Effector memory CD4-positive, alpha-beta T cell (primary cell): ENCODE results near the gene GOLT1A.
A peak's percentile ranks its signal among the peaks of the same experiment; 100 is the strongest.

Experiments
- DNase-seq, 3 donors: peaks; one replicate each; pipeline ENCODE4 v3.0.0-alpha.2; 2020
- H3K27ac ChIP-seq: 2 replicates; pipeline ENCODE4 v1.7.0; 2013; ENCODE audit warnings: mild to moderate bottlenecking, low read length, moderate library complexity; ENCODE audit not compliant: insufficient read depth, poor library complexity, severe bottlenecking
- H3K27me3 ChIP-seq: replicated peaks from 2 replicates; pipeline ENCODE4 v1.7.0; 2013; ENCODE audit warnings: mild to moderate bottlenecking, low read length; ENCODE audit not compliant: insufficient read depth, control insufficient read depth, poor library complexity, severe bottlenecking
- H3K36me3 ChIP-seq: 2 replicates; pipeline ENCODE4 v1.7.0; 2013; ENCODE audit warnings: mild to moderate bottlenecking, low read length, moderate library complexity; ENCODE audit not compliant: control insufficient read depth, insufficient read depth
- H3K4me1 ChIP-seq: 2 replicates; pipeline ENCODE4 v1.7.0; 2013; ENCODE audit warnings: low read length, mild to moderate bottlenecking; ENCODE audit not compliant: control insufficient read depth, insufficient read depth, poor library complexity, severe bottlenecking
- H3K4me3 ChIP-seq: 2 replicates; pipeline ENCODE4 v1.7.0; 2013; ENCODE audit warnings: low read length, low read depth, mild to moderate bottlenecking; ENCODE audit not compliant: insufficient read depth, poor library complexity, severe bottlenecking
- H3K9me3 ChIP-seq: 2 replicates; pipeline ENCODE4 v1.7.0; 2013; ENCODE audit warnings: mild to moderate bottlenecking, low read length, moderate library complexity; ENCODE audit not compliant: control insufficient read depth

GOLT1A gene

DNA sequence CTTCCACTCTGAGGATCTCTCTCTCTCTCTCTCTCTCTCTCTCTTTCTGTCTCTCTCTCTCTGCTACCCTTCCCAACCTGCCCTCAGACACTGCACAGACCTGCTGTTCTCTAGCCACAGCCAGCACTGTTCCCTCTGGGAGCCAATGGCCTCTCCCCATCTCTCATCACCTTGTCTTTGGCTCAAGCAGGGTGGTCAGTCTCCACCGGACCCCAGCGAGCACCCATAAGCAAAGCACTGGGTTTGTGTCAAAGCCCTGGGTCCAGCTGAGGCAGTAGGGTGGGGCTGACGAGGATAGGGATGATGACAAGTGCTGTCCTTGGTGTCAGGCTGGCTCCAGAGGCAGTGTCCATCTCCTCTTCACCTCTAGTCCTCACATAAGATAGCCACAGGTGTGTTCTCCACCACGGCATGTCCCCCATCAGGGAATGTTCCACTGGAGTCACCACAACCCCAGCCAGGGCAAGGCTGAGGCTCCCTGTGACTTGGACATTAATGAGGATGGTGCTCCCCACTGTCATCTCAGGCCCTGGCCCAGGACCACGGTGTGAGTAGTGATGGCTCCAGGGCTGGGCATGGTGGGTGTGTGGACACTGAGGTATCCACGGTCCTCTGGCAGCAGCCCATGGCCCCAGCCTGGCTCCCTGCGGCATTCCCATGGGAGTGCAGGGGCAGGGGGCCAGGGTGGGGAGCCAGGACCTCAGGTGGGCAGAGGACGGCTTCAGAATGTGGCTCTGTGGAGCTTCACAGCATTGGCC lies 8.4 kb upstream of the GOLT1A start:
- Histone ChIP-seq H3K27me3 (no peaks in the 10 kb centered on the region), H3K36me3 (no peaks in the 10 kb centered on the region), H3K4me1 (no peaks in the 10 kb centered on the region), H3K27ac (no peak overlapping the region), H3K9me3 (no peaks in the 10 kb centered on the region), H3K4me3 (no peak overlapping the region)
- no peak for DNase-seq

DNA sequence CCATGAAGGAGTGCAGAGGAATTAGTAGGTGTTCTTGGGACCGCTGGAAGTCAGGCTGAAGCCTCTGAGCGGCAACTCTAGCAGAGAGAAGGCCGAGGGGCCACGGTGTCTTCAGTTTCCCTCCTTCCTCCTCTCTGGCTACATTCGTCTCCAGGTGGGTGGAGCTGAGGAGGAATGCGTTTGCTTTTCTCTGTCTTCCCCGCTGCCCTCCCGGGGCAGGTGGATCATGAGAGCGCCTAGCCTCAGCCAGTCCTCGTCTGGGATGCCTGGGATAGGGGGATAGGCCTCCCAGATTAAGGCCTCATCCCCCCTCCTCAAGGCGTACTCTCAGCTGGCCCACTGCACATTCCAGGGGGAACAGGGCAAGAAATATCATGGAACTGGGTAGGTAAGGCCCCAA lies 7.5 kb upstream of the GOLT1A start:
- no peaks in the 10 kb centered on the region for H3K4me1 ChIP-seq
- H3K9me3 ChIP-seq = no peaks in the 10 kb centered on the region
- H3K4me3 ChIP-seq = no peak overlapping the region
- H3K27ac ChIP-seq = no peak overlapping the region
- no peak for DNase-seq
- H3K27me3 ChIP-seq = no peaks in the 10 kb centered on the region
- no peaks in the 10 kb centered on the region for H3K36me3 ChIP-seq

DNA sequence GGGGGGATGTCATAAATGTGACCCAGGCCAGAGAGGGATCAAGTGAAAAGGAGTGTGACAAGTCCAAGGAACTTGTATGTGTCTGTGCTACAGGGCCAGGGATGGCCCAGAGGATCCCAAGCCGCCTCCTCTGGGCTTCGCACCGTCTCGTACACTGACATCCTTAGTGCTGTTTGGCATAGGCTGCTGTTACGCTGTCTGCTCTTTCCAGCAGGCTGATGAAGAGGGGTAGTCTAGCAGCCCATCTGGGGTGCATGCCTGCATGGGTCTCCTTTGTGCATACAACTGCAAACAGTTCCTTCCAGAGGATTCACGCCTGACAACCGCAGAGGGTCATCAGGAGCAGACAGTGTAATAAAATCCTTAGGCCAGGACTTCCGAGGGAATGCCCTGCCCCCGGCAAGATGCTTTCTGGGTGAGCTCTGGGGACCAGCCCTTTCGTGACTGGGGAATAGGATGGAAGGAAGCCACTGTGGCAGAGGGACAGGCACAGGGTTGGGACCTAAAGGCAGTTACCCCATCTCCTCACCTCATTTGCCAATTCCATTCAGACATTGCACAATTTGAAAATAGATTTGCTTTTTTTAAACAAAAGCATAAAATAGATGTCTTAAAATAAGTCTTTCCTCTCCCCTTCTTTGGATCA lies 6.3 kb upstream of the GOLT1A start:
- no peaks in the 10 kb centered on the region for H3K27me3 ChIP-seq

DNA sequence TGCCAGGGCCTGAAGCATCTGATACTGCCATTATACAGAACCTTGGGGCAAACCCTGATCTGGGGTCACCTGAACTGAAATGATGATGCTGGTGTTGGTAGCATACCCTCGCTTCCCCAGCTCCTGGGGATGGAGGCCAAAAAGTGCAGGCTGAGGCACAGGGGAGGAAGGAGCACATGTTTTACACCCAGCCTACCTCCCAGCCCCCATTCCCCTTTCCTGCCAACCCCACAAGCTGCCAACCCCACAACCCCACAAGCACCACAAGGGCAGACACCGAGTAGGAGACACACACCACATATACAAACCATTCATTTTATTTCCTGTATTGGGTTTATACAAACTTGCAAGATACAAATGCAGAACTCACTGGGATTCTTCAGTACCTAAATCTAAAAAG lies 4.8 kb upstream of the GOLT1A start:
- no peak overlapping the region for H3K27ac ChIP-seq
- no peaks in the 10 kb centered on the region for H3K36me3 ChIP-seq
- H3K4me3 ChIP-seq = no peak overlapping the region
- DNase-seq = no peak
- no peaks in the 10 kb centered on the region for H3K27me3 ChIP-seq
- H3K9me3 ChIP-seq = no peaks in the 10 kb centered on the region
- peaks cover 7% of the 10 kb centered on the region for H3K4me1 ChIP-seq

More for the DNA sequence above, 6.3 kb upstream of the GOLT1A start:
- no peak overlapping the region for H3K4me3 ChIP-seq
- H3K4me1 ChIP-seq = no peaks in the 10 kb centered on the region
- H3K9me3 ChIP-seq = no peaks in the 10 kb centered on the region
- no peak for DNase-seq
- H3K36me3 ChIP-seq = no peaks in the 10 kb centered on the region
- no peak overlapping the region for H3K27ac ChIP-seq

DNA sequence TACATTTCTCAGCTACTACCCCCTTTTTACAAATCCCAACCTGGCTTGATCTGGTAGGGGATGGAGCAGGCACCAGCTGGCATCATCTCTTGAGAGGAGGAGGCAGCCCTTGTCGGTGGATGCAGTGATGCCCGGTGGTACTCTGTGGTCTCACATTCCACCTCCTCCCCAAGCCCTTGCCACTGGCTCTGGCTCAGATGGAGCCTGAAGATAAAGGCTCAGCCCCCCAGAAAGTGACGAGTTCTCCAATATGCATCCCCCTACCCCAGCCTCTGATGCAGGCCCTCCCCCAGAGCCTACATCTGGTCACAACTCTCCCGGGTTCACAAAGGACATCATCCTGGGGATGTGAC lies 3.8 kb upstream of the GOLT1A start:
- DNase-seq = no peak
- no peaks in the 10 kb centered on the region for H3K36me3 ChIP-seq
- no peak overlapping the region for H3K4me3 ChIP-seq
- no peaks in the 10 kb centered on the region for H3K9me3 ChIP-seq
- H3K4me1 ChIP-seq = peaks cover 8% of the 10 kb centered on the region
- H3K27ac ChIP-seq = no peak overlapping the region
- H3K27me3 ChIP-seq = peaks cover 2% of the 10 kb centered on the region

DNA sequence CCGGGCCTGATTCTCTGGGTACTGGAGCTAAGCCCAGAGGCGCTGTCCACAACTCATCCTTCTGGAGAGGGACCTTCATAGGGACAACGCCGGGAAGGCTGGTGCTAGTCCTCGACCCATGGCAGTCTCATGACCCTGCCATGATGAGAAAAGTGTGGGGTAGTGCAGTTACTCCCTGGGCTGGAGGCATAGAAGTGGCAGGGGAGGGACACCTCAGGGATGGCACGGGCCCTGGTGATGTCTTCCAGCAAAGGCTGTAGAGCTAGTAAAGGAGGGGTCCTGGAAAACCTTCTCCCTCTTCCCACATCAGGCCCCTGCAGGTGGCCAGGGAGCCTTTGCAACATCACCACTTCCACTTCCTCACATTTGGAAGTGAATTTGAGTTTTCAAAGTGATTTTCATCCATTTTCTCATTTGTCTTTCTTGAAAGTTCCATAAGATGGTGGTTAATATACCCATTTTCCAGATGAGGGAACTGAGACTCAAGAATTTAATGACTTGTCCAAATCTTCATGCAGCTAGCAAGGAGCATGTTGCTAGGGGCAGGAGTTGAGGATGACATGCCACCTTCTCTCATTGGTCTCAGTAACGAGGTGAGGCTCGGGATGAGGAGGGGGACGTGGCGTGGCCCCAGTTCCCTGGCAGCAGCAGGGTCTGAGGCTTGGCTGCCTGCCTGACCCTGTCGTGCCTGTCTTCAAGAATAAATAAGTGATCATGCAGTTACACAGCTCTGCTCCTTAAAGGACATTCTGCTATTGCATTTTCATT lies 3.3 kb upstream of the GOLT1A start:
- Histone ChIP-seq H3K27ac (no peak overlapping the region), H3K36me3 (no peaks in the 10 kb centered on the region), H3K27me3 (peaks cover 2% of the 10 kb centered on the region), H3K9me3 (no peaks in the 10 kb centered on the region), H3K4me1 (peaks cover 8% of the 10 kb centered on the region), H3K4me3 (no peak overlapping the region)
- no peak for DNase-seq

DNA sequence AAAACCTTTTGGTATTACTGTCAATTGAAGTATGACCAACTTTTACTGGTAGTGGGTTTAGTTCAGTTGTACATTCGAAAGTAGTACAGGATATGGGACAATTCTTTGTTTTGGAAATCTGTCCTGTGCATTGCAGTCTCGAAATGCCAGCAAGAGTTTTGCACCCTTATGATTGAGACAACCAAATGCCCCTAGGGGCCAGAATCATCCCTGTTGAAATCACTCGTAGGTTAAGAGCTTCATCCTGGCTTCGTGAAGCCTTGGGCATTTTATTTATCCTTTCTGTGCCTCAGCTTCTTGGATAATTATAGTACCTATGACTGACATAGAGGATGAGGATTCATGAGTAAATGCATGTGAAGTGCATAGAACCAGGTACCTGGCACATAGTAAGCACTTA lies 2.4 kb upstream of the GOLT1A start:
- DNase-seq = no peak
- Histone ChIP-seq H3K4me1 (peaks cover 8% of the 10 kb centered on the region), H3K9me3 (no peaks in the 10 kb centered on the region), H3K27me3 (peaks cover 2% of the 10 kb centered on the region), H3K4me3 (no peak overlapping the region), H3K27ac (no peak overlapping the region), H3K36me3 (no peaks in the 10 kb centered on the region)

DNA sequence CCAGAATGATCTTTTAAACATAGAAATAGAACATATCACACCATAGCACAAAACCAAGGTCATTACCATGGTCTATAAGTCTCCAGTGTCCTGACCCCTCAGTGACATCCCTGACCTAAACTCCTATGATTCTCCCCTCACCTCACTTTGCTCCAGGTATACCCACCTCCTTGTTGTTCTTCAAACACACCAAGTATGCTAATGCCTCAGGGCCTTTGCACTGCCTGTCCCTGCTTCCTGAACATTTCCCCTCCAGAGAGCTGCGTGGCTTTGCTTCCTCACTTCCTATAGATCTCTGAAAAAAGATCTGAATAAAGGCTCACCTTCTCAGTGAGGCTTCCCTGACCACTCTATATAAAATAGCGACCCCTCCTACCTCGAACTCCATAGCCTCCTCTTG lies 1.1 kb downstream of the GOLT1A start:
- H3K27me3 ChIP-seq = peaks cover 2% of the 10 kb centered on the region
- no peak overlapping the region for H3K27ac ChIP-seq
- H3K36me3 ChIP-seq = no peaks in the 10 kb centered on the region
- no peak for DNase-seq
- H3K4me1 ChIP-seq = peaks cover 8% of the 10 kb centered on the region
- H3K9me3 ChIP-seq = no peaks in the 10 kb centered on the region
- no peak overlapping the region for H3K4me3 ChIP-seq

DNA sequence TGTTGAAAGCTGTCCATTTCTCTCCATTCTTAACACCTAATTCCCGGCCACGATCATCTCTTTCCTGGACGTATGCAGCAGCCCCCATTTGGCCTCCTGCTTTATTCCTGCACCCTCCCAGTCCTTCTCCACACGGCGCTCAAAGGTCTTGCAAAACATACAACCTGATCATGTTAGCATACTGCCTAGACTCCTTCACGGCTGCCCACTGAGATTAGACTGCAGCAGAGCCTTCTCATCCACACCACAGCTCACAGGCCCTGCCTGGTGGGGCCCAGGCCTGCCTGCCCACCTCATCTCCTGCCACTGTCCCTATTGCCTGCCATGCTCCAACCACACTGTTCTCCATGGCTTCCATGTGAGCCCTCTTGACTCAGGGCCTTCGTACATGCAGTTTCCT lies 2.7 kb downstream of the GOLT1A start:
- peaks cover 12% of the 10 kb centered on the region for H3K4me1 ChIP-seq
- no peak overlapping the region for H3K4me3 ChIP-seq
- H3K36me3 ChIP-seq = no peaks in the 10 kb centered on the region
- no peaks in the 10 kb centered on the region for H3K9me3 ChIP-seq
- DNase-seq = no peak
- H3K27me3 ChIP-seq = peaks cover 2% of the 10 kb centered on the region
- no peak overlapping the region for H3K27ac ChIP-seq

DNA sequence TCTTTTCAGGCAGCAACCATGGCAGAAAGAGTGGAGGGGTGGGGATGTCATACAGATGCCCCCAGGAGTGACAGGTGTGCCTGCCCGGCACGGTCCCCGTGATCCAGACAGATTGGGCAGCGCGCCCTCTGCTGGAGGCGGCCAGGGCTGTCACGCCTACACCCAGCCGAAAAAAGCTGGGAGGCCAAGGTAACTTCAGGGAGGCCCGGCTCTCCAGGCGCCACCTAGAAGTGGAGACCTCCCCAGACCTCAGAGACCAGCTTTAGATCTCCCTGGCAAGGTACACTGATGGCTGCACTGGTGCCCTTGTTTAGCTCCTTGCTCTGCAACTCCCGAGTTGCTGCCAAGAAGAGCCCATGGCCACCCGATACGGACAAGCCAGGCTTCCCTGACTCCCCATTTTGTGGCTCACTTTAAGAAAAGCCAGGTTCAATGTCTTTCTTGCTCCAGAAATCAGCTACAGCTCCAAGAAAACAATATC lies 6.6 kb downstream of the GOLT1A start:
- DNase-seq = peak; percentile 34 to 56 (median 37)
- H3K27ac ChIP-seq = no peak overlapping the region
- no peak overlapping the region for H3K4me3 ChIP-seq
- no peaks in the 10 kb centered on the region for H3K9me3 ChIP-seq
- H3K36me3 ChIP-seq = no peaks in the 10 kb centered on the region
- H3K4me1 ChIP-seq = peaks cover 3% of the 10 kb centered on the region
- H3K27me3 ChIP-seq = no peaks in the 10 kb centered on the region
